Activated CD4-positive, alpha-beta T cell treated with anti-CD3 and anti-CD28 coated beads for 48 hours (primary cell): Measurements from ENCODE around the gene COL20A1.
"Not testable (repeated sequence)": the region's sequence is repeated elsewhere in the genome, so short reads cannot be mapped to it uniquely, and the experiment has no call there.

ENCODE experiments used
- DNase-seq: peaks from one replicate; pipeline ENCODE4 v3.0.0-alpha.2; 2020

Gene COL20A1

DNA sequence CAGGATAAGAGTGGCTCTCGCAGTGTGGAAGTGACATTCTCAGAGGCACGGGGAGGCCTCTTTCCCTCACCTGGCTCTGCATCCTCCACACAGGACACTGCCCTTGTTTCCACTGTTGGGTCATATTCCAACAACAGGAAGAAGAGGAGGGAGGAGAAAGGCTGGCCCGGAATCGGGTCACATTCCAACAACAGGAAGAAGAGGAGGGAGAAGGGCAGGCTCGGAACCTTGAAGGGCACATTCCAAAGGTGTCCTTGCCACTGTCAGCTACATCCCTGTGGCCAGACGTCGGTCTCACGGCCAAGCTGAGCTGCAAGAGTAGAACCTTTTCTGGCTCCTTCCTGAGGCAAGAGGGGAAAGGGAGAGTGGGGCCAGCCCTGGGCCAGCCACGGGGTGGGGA lies 42.7 kb downstream of the COL20A1 start:
- no peak for DNase-seq

DNA sequence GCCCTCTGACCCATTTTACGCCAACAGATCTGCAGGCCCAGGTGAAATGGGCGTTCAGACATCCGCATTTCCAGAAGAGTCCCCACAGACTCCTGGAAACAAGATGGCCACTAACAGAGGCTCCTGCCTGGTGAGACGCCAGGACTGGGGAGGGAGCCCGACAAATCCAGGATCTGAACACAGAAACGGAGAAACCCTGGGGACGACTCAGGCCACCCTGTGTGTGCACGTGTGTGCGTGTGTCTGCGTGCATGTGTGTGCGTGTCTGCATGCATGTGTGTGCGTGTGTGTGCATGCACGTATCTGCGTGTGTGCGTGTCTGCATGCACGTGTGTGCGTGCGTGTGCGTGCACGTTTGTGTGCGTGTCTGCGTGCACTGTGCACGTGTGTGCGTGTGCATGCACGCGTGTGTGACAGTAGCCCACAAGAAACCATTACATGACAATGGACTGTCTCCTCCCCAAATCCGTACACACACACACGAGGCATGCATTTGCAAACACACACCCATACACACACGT lies 43.3 kb downstream of the COL20A1 start:
- DNase-seq, result no peak

DNA sequence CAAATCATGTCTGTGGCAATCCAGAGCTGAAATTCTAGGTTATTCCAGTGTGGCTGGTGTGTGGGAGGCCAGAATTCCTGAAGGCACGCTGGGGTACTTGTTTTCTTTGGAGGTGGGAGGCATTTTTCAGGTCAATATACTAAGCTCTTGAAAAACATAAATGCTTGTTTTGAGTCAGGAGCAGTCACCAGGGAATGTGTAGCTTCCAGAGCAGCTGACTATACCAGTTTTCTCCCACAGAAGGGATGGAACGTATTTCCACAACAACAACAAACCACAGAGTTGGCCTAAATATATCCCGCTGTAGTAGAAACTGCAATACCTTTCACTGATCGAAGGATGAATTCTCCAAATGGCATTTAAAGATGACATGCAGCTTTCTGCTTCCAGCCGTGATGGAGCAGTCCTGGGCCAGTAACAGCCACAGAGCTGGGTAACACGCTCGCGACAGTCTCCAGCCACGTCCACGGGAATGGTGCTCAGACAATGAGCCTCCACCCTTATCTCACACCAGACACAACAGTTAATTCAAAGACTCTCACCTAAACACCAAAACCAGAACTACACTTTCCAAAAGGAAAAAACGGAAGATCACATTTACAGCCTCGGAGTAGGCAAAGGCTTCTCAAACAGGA lies 44.9 kb downstream of the COL20A1 start:
- DNase-seq, result no peak

DNA sequence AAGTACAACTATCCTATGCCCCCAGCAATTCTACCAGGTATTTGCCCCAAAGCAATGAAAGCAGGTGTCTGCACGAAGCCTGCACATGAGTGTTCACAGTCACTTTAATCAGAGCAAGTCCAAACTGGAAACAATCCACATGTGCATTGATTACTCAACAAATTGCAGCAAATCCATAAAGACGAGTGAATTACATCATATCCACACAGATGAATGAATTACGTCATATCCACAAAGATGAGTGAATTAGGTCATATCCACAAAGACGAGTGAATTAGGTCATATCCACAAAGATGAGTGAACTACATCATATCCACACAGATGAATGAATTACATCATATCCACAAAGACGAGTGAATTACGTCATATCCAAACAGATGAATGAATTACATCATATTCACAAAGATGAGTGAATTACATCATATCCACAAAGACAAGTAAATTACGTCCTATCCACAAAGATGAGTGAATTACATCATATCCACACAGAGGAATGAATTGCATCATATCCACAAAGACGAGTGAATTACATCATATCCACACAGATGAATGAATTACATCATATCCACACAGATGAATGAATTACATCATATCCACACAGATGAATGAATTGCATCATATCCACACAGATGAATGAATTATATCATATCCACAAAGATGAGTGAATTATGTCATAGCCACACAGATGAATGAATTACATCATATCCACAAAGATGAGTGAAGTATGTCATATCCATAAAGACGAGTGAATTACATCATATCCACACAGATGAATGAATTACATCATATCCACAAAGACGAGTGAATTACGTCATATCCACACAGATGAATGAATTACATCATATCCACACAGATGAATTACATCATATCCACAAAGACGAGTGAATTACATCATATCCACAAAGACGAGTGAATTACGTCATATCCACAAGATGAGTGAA lies 46.4 kb downstream of the COL20A1 start:
- not testable (repeated sequence) for DNase-seq

DNA sequence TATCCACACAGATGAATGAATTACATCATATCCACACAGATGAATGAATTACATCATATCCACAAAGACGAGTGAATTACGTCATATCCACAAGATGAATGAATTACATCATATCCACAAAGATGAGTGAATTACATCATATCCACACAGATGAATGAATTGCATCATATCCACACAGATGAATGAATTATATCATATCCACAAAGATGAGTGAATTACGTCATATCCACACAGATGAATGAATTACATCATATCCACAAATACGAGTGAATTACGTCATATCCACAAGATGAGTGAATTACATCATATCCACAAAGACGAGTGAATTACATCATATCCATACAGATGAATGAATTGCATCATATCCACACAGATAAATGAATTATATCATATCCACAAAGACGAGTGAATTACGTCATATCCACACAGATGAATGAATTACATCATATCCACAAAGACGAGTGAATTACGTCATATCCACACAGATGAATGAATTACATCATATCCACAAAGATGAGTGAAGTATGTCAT lies 47.2 kb downstream of the COL20A1 start:
- not testable (repeated sequence) for DNase-seq

GRCh38 chr20:63342561-63343459 lies 49.8 kb downstream of the COL20A1 start:
- no peak for DNase-seq

- DNase-seq, result no peak
Observed at GRCh38 chr20:63343460-63344445, 50.8 kb downstream of the COL20A1 start.

- DNase-seq, result no peak
Observed at GRCh38 chr20:63344616-63345327, 51.8 kb downstream of the COL20A1 start.

DNA sequence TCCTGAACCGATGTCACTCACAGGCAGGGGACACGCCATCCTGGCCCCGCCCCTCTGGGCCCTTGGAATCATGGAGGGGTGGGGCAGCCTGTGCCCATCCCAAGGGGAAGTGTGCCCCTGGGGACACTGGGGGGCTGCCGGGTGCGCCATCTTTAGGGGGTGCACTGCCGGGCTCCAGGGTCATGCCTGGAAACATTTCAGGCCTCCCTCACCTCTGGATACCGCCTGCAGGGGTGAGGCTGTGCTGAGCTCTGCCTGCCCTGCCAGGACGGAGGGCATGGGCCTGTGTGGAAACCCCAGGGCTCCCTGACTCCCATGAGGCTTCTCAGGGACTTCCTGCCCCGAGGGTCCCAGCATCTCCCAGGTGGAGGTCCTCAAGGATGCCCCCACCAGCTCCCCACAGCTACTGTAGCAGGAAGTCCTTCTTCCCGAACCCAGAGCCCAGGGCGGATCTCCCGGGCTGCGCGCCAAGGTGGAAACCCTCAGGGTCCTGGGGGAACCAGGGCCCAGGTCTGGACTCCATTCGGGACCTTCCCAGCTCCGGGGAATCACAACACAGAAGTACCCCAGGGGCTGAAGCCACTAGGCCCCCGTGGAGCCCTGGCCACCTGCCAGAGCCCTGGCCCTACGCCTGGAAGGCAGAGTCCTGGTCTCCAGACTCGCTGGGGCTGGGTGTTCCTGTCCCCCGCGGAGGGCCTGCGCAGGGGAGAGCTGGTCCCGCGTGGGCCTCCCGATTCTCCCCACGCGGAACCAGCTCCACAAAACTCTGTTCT lies 52.5 kb downstream of the COL20A1 start:
- DNase-seq, result no peak

DNA sequence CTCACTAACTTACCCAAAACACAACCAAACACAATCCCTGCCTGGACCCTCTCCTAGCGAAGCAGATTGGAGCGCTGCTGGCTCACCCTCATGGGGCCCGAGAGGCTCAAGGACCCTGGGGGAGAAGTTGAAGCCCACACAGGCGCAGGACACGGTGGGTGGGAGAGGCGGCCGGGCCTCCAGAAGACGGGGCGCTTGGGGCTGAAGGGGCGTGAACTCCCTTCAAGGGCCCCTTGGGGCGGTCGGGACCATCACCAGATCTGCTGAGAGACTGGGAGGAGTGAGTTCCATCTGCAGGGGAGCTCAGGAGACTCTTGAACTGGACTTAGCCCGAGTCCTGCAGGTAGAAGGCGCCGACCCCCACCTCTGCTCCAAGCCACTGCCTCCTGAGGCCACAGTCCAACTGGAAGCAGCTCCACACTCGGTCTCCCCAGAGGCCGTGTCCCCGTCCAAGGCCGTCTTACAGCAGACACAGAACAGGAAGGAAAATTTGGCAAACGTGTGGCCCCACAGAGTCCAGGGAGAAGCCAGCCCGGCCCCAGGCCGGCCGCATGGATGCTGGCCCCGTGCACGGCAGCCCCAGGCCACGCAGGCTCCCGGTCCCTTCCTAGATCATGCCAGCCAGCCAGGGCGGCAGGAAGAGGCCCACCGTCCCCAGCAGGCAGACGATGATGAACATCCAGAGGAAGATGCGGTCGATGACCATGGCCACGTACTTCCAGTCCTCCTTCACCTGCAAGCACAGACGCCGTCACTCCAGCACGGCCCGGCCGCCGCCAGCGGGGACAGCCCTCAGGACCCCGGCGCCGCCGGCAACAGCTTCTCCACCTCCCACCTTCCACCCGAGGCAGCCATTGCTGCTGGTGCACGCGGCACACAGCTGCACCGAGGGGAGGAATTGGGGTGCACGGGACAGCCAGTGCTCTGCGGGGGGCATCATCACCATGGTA lies 53.4 kb downstream of the COL20A1 start:
- DNase-seq, result no peak

DNA sequence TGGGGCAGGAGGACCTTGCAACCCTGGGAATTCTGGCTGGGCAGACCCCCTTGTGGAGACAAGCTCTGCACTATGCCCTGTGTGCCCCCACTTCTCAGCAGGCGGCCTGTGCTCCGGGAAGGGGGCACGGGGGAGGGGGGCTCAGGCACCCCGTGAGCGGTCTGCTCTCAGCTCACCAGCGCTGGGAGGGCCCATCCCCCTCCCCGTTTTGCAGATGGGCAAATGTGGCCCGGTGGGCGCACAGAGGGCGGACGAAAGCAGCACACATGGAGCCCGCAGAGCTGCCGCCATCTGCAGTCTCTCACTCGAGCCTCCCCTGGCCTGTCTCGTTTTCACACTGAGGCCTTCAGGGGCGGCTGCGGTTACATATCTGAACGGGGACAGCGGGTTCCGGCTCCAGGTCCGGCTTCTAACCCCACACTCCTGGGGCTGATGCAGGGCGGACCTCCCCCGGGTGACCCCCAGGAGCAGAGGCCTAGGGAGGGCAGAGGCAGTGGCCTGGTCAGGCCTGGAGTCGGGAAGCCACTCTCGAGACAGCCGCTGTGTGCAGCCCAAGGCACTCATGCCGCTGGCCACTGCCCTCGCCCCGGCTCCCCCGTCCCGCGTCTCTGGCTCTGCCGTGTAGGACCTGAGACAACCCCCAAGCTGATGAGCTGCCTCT lies 54.2 kb downstream of the COL20A1 start:
- DNase-seq, result no peak

GRCh38 chr20:63347950-63348827 lies 55.2 kb downstream of the COL20A1 start:
- no peak for DNase-seq

DNA sequence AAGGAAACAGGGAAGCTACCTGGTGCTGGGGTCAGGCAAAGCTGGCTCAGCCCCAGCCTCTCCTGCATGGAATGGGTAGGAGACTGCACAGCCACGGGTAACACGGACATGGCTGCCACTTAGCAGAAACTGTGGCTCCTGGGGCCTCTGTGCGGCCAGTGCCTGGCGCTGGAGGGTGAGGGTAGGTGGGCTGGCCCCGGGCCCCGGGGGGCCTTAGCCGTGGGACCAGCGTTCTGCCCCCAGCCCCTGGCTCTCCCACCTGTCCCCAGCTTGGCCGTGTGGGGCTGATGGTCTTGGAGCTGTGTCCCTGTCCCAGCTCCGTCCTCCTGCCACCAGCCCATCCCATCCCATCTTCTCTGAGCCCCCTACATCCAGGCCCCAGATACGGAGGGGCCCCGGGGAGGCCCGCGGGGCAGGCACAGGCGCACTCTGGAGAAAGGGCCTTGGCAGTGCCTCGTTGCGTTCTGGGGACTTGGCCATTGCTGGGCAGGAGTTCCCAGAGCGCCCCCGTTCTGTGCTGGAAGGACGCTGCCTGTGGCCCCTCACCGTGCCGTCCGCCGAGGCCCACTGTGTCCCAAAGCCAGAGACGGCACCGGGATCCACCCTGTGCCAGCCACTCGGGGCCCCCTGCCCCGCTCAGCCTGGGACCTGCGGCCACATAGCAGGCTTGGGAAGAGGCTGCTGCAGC lies 56.0 kb downstream of the COL20A1 start:
- no peak for DNase-seq

DNA sequence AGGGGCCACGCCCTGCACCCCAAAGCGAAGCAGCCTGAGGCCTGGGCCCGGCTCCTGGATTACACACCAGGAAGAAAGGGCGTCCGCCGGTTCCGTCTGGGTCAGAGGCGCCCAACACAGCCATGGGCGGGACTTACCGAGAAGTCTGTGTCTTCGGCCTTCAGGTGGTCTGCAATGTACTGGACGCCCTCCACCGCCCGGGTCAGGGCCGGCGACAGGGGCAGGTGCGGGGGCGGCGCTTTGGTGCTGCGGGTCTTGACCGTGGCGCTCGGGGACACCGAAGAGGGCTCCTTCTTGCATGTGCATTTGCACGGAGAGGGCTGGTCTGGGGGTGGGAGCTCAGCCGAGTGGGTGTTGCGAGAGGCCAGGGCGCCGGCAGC lies 56.5 kb downstream of the COL20A1 start:
- no peak for DNase-seq

DNA sequence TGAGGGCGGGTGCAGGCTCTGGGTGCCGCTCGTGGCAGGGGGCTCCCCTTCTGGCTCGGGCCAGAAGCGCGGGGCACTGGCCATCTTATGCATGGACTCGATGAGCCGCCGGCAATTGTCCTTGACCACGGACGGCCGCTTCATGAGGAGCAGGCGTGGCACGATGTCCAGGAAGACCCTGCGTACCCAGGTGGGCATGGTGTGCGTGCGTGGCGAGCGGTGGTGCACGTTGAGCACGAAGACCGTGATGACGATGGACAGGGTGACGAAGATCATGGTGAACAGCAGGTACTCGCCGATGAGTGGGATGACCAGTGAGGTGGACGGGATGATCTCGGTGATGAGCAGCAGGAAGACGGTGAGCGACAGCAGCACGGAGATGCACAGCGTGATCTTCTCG lies 57.2 kb downstream of the COL20A1 start:
- no peak for DNase-seq

DNA sequence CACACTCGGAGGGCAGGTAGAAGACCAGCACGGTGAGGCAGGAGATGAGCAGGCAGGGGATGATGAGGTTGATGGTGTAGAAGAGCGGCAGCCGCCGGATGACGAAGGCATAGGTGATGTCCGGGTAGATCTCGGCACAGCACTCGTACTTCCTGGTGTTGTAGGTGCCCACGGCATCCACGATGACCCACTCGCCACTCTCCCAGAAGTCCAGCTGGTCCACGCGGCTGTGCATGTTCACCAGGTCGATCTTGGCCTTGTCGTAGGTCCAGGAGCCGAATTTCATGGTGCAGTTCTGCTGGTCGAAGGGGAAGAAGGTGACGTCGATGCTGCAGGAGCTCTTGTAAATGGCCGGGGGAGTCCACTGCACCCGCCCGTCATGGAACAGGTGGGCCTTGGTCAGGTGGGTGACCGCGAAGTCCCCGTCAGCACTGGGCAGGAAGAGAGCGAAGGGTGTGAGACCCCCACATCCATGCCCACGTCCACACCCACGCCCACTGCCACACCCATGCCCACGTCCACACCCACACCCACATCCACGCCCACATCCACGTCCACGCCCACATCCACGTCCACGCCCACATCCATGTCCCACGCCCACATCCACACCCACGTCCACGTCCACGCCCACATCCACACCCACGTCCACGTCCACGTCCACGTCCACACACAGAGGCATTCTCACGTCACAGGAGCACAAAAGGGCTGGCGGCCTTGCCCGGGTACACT lies 57.8 kb downstream of the COL20A1 start:
- no peak for DNase-seq
